ENCODE data around the gene MAP4.
A peak's percentile ranks its signal among the peaks of the same experiment; 100 is the strongest.

- TF ChIP-seq TCF7L2 (IDR thresholded peaks at IDR 0.05; ENCODE audit: low read depth, low read length), result no peak
- TF ChIP-seq ATF1 (CRISPR knock-in tag; IDR thresholded peaks at IDR 0.05), result no peak
- no peak for TF ChIP-seq EZH2 (conservative IDR thresholded peaks at IDR 0.05; ENCODE audit: low read depth, low read length)
- no peak for TF ChIP-seq POLR2AphosphoS5 (IDR thresholded peaks at IDR 0.05; ENCODE audit: low read depth, low read length)
- no peak for TF ChIP-seq HCFC1 (IDR thresholded peaks at IDR 0.05; ENCODE audit: low read depth, low read length)
- TF ChIP-seq, protein P1, sequence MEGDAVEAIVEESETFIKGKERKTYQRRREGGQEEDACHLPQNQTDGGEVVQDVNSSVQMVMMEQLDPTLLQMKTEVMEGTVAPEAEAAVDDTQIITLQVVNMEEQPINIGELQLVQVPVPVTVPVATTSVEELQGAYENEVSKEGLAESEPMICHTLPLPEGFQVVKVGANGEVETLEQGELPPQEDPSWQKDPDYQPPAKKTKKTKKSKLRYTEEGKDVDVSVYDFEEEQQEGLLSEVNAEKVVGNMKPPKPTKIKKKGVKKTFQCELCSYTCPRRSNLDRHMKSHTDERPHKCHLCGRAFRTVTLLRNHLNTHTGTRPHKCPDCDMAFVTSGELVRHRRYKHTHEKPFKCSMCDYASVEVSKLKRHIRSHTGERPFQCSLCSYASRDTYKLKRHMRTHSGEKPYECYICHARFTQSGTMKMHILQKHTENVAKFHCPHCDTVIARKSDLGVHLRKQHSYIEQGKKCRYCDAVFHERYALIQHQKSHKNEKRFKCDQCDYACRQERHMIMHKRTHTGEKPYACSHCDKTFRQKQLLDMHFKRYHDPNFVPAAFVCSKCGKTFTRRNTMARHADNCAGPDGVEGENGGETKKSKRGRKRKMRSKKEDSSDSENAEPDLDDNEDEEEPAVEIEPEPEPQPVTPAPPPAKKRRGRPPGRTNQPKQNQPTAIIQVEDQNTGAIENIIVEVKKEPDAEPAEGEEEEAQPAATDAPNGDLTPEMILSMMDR (CRISPR knock-in tag; IDR thresholded peaks at IDR 0.05), result no peak
- no peak for TF ChIP-seq GABPA (IDR thresholded peaks at IDR 0.05; ENCODE audit: low read depth, low read length)
- no peak for TF ChIP-seq GABPA (CRISPR knock-in tag; IDR thresholded peaks at IDR 0.05; ENCODE audit: low read depth)
- peak; percentile 40; the same call in 1 of the 2 replicates for TF ChIP-seq POLR2G (IDR thresholded peaks at IDR 0.05; ENCODE audit: low read depth, low read length)
- TF ChIP-seq BCLAF1 (IDR thresholded peaks at IDR 0.05), result no peak
- TF ChIP-seq PBX2 (CRISPR knock-in tag; IDR thresholded peaks at IDR 0.05), result no peak
- TF ChIP-seq ZNF580 (CRISPR knock-in tag; IDR thresholded peaks at IDR 0.05; ENCODE audit: borderline replicate concordance, low read depth), result no peak
- TF ChIP-seq MYNN (CRISPR knock-in tag; IDR thresholded peaks at IDR 0.05; ENCODE audit: low read depth), result no peak
- TF ChIP-seq, protein P2, sequence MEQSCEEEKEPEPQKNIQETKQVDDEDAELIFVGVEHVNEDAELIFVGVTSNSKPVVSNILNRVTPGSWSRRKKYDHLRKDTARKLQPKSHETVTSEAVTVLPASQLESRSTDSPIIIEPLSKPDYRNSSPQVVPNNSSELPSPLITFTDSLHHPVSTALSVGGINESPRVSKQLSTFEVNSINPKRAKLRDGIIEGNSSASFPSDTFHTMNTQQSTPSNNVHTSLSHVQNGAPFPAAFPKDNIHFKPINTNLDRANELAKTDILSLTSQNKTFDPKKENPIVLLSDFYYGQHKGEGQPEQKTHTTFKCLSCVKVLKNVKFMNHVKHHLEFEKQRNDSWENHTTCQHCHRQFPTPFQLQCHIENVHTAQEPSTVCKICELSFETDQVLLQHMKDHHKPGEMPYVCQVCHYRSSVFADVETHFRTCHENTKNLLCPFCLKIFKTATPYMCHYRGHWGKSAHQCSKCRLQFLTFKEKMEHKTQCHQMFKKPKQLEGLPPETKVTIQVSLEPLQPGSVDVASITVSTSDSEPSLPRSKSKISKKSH (CRISPR knock-in tag; IDR thresholded peaks at IDR 0.05; ENCODE audit: borderline replicate concordance), result no peak
These were observed 168.3 kb downstream of the MAP4 start for GRCh38 chr3:47847801-47848518.
